ENCODE data around the gene B3GALT5.
"Not testable (repeated sequence)": the region's sequence is repeated elsewhere in the genome, so short reads cannot be mapped to it uniquely, and the experiment has no call there.

B3GALT5 gene

GRCh38 chr21:39685236-39685635 is 72.5 kb downstream of the B3GALT5 start:
- in situ Hi-C loops (cut with MboI; ENCODE audit: low pct_unique_long_range_greater_than_20kb, low sequenced_read_pairs) = no loop called here
- no peak for DNase-seq

DNA sequence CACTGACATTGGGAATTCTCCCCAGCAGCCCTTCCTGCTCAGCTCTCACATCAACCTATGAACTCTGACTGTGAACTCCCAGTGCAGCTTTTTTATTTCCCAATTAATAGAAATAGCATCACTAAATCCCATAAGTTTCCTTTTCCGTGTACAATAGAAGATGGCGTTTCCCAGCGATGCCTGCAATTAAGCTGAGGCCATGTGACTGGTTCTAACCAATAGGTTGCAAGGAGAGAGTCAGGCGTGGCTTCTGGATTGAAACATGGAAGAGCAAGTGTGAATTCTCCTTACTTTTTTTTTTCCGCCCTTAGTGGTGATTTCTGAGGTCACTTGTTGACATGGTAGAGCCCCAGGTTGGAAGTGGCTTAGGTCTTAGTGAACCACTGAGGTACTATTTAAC is 73.3 kb downstream of the B3GALT5 start:
- DNase-seq = no peak
- in situ Hi-C loops (cut with MboI; ENCODE audit: low pct_unique_long_range_greater_than_20kb, low sequenced_read_pairs) = no loop called here

DNA sequence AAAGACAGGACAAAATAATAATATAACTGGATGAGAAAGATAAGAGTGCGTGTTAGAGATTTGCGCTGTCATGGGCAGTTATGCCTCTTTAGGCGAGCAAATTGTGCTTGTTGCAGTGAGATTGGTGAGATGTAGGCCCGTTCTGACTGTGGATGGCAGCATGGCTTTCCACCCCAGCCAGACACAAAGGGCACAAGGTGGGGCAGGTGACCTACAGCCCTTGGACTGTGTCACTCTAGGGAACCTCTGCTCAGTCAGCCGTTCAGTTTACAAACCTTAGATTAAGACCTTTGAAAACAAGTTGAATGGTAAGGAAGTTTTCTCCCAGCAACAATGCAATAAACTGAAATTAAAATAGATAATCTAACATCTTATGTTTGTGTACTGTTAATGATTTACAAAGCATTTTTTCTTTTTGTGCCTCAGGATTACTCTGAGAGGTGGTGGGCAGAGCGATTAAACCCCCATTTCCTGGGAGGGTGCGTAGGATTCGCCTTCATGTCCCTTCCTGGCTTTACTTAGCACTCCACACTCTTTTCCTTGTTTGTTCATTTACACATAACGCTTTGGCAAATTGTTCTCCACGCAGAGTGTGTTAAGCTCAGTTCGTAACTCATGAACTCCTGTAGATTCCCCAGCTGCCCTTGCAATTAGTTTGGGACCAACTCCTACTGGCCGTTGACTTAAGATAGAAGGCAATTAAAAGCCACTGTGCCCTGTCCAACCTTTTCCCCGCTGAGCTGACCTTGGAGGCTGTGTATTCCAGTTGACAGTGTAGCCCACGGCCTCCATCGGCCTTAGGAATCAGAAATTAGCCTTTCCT is 74.1 kb downstream of the B3GALT5 start:
- in situ Hi-C loops (cut with MboI; ENCODE audit: low pct_unique_long_range_greater_than_20kb, low sequenced_read_pairs) = no loop called here
- DNase-seq = no peak

- in situ Hi-C loops (cut with MboI; ENCODE audit: low pct_unique_long_range_greater_than_20kb, low sequenced_read_pairs) = no loop called here
- no peak for DNase-seq
Observed at GRCh38 chr21:39688010-39688409, 75.3 kb downstream of the B3GALT5 start.

DNA sequence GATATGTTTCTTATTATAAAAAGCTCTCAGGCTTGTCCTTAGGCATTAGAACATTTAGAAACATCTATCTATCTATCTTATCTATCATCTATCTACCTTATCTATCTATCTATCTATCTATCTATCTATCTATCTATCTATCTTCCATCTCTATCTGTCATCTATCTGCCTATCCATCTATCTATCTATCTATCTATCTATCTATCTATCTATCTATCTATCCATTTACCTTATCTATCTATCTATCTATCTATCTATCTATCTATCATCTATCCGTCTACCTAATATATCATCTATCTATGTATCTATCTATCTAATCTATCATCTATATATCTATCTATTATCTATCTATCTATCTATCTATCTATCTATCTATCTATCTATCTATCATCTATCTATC is 77.1 kb downstream of the B3GALT5 start:
- DNase-seq; in situ Hi-C loops (cut with MboI; ENCODE audit: low pct_unique_long_range_greater_than_20kb, low sequenced_read_pairs): not testable (repeated sequence)

GRCh38 chr21:39690454-39690853 is 77.7 kb downstream of the B3GALT5 start:
- in situ Hi-C loops (cut with MboI; ENCODE audit: low pct_unique_long_range_greater_than_20kb, low sequenced_read_pairs) = no loop called here
- DNase-seq = no peak

DNA sequence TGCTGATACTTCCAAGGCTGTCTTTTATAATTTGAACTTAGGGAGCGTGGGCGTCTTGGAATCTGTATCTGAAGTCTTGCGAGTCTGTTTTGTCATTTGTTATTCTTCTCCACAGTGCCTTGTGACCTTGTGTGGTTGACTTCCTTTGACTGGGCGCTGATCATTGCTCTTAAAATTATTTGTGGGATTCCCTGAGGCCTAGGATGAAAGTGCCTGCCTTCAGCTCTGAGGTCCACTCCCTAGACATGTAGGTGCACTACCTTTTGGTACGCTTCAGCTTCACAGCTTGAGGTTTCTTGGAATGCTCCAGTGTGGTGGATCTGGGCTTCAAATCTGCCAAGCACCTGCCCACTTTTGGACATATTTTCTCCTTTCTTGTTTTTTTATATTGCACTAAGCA is 82.0 kb downstream of the B3GALT5 start:
- DNase-seq = no peak
- in situ Hi-C loops (cut with MboI; ENCODE audit: low pct_unique_long_range_greater_than_20kb, low sequenced_read_pairs) = no loop called here

DNA sequence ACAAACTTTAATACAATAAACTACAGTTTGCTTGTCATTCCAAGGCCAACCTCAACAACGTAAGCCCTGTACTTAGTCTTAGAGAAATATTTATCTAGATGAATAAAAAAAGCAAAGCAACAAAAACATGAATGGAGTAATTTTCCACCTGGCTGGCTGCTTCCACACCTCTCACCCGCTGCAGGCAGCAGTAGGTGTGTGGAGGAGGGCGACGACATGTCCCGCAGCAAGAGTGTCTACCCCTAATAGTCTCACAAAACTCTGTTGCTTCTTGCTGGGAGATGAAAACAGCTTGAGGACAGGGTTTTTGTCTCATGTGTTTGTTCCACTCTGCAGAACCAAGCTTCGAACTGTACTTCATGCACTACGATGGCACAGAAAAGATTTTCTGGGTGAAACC is 83.5 kb downstream of the B3GALT5 start:
- in situ Hi-C loops (cut with MboI; ENCODE audit: low pct_unique_long_range_greater_than_20kb, low sequenced_read_pairs) = no loop called here
- no peak for DNase-seq

- DNase-seq = no peak
Observed at GRCh38 chr21:39696618-39697017, 83.9 kb downstream of the B3GALT5 start.

GRCh38 chr21:39700318-39700717 is 87.6 kb downstream of the B3GALT5 start:
- in situ Hi-C loops (cut with MboI; ENCODE audit: low pct_unique_long_range_greater_than_20kb, low sequenced_read_pairs) = loop anchor here (25.0 kb wide), 1 partner anchor 188 kb away; no protein-coding TSS in a partner anchor
- DNase-seq = no peak

More at GRCh38 chr21:39696618-39697017, 83.9 kb downstream of the B3GALT5 start:
- in situ Hi-C loops (cut with MboI; ENCODE audit: low pct_unique_long_range_greater_than_20kb, low sequenced_read_pairs) = no loop called here

DNA sequence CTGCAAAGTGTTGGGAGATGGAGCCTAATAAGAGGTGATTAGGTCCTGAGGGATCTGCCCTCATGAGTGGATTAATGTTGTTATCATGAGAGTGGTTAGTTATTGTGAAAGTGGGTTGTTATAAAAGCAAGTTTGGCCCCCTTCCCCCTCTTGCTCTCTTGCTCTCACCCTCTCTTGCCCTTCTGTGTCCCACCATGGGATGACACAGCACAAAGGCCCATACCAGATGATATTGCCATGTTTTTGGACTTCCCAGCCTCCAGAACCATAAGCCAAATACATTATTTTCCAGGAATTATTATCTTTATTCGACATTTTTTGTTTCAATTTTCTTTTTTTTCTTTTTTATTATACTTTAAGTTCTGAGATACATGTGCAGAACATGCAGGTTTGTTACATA is 90.8 kb downstream of the B3GALT5 start:
- no peak for DNase-seq
- in situ Hi-C loops (cut with MboI; ENCODE audit: low pct_unique_long_range_greater_than_20kb, low sequenced_read_pairs) = loop anchor here (25.0 kb wide), 1 partner anchor 191 kb away; no protein-coding TSS in a partner anchor

DNA sequence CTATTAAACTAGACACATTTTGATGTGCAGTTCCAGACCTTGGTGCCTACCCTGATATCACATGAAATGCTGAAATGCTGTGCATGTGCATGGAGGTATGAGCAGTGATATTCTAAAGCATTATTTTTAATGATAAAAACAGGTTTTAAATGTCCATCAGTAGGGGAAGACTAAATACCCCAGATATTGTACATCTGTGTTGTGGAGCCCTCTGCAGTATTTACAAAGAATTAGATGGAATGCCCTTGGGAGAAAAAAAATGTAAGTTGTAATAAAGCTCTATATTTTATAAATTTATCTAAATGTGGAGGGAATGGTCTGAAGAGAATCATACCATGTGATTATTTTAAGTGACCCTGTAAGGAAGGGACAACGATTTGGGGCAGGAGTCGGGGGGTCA is 93.1 kb downstream of the B3GALT5 start:
- no peak for DNase-seq
- in situ Hi-C loops (cut with MboI; ENCODE audit: low pct_unique_long_range_greater_than_20kb, low sequenced_read_pairs) = loop anchor here (25.0 kb wide), 1 partner anchor 194 kb away; no protein-coding TSS in a partner anchor

GRCh38 chr21:39707316-39707715 is 94.6 kb downstream of the B3GALT5 start:
- DNase-seq = no peak
- in situ Hi-C loops (cut with MboI; ENCODE audit: low pct_unique_long_range_greater_than_20kb, low sequenced_read_pairs) = loop anchor here (25.0 kb wide), 1 partner anchor 195 kb away; no protein-coding TSS in a partner anchor

GRCh38 chr21:39710866-39711265 is 98.1 kb downstream of the B3GALT5 start:
- in situ Hi-C loops (cut with MboI; ENCODE audit: low pct_unique_long_range_greater_than_20kb, low sequenced_read_pairs) = loop anchor here (25.0 kb wide), 1 partner anchor 199 kb away; no protein-coding TSS in a partner anchor

GRCh38 chr21:39712273-39712672 is 99.5 kb downstream of the B3GALT5 start:
- no peak for DNase-seq
- in situ Hi-C loops (cut with MboI; ENCODE audit: low pct_unique_long_range_greater_than_20kb, low sequenced_read_pairs) = loop anchor here (25.0 kb wide), 1 partner anchor 200 kb away; no protein-coding TSS in a partner anchor

More at GRCh38 chr21:39710866-39711265, 98.1 kb downstream of the B3GALT5 start:
- DNase-seq = no peak

GRCh38 chr21:39712976-39713375 is 100.2 kb downstream of the B3GALT5 start:
- no peak for DNase-seq
- in situ Hi-C loops (cut with MboI; ENCODE audit: low pct_unique_long_range_greater_than_20kb, low sequenced_read_pairs) = loop anchor here (25.0 kb wide), 1 partner anchor 201 kb away; no protein-coding TSS in a partner anchor

DNA sequence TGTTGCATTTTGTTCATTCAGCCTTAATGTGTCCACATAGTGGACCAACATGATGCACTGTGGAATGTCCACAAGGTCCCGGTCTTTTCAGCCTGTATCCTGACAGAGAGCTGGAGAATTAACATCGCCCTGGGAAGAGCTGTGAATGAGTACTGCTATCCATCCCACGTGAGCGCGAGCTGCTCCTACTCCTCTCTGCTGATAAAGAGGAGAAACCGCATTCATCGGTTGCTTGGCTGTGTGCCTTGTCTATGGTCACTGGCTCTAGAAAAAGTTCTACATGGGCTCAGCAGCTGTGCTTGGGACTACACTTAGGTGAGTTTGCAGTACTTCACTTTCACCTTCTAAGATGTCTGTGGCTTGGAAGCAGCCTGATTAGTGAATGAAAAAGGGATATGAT is 101.2 kb downstream of the B3GALT5 start:
- in situ Hi-C loops (cut with MboI; ENCODE audit: low pct_unique_long_range_greater_than_20kb, low sequenced_read_pairs) = loop anchor here (25.0 kb wide), 1 partner anchor 202 kb away; no protein-coding TSS in a partner anchor
- DNase-seq = no peak

- in situ Hi-C loops (cut with MboI; ENCODE audit: low pct_unique_long_range_greater_than_20kb, low sequenced_read_pairs) = loop anchor here (25.0 kb wide), 1 partner anchor 202 kb away; no protein-coding TSS in a partner anchor
- no peak for DNase-seq
Observed at GRCh38 chr21:39714331-39714730, 101.6 kb downstream of the B3GALT5 start.

DNA sequence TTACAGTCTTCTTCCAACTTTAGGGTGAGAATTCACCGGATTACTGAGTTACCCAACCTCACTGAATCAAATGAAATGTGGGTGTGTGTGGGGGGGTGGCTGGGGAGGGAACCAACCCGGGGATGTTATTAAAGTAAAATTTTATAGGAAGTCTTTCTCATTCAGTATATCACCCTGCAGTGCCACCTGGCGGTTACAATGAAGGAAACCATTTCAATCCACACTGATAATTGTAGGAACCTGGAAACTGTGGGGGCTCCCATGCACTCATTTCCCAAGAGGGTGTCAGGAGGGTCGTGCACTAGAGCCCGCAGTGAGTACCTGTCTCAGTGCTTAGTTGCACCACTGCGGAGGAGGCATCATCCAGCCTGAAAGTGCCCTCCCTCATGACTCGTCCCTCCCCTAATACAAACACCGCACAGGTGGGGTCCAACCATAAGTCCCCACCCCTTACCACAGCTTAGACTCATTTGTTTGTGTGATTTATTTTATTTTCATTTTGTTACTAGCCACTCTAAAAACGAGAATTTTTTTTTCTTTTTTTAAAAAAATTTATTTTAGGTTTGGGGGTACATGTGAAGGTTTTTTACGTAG is 103.2 kb downstream of the B3GALT5 start:
- peak; percentile 35 for DNase-seq
- in situ Hi-C loops (cut with MboI; ENCODE audit: low pct_unique_long_range_greater_than_20kb, low sequenced_read_pairs) = loop anchor here (25.0 kb wide), 1 partner anchor 204 kb away; no protein-coding TSS in a partner anchor
